ENCODE data around the gene ACTR8.
A peak's percentile ranks its signal among the peaks of the same experiment; 100 is the strongest.

Gene ACTR8

DNA sequence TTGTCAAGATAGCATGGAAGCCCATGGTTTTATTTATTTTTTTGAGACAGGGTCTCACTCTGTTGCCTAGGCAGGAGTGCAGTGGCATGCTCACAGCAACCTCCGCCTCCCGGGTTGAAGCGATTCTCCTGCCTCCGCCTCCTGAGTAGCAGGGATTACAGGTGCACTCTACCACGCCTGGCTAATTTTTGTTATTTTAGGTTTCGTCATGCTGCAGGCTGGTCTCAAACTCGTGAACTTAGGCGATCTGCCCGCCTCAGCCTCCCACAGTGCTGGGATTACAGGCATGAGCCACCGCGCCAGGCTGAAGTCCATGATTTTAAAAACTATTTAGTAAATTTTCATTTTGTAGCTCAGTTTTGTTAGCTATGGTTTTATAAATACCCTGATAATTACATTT lies 2.7 kb upstream of the ACTR8 start:
- DNase-seq: no peak
- Histone ChIP-seq H3K36me3 (peaks cover 58% of the 10 kb centered on the region), H3K27ac (no peak overlapping the region), H3K4me3 (ENCODE audit: low read depth, low read length) (no peak overlapping the region), H3K9me3 (ENCODE audit: severe bottlenecking) (no peaks in the 10 kb centered on the region), H3K27me3 (ENCODE audit: insufficient read depth, low read depth, severe bottlenecking) (no peaks in the 10 kb centered on the region)
- TF ChIP-seq, protein P1, sequence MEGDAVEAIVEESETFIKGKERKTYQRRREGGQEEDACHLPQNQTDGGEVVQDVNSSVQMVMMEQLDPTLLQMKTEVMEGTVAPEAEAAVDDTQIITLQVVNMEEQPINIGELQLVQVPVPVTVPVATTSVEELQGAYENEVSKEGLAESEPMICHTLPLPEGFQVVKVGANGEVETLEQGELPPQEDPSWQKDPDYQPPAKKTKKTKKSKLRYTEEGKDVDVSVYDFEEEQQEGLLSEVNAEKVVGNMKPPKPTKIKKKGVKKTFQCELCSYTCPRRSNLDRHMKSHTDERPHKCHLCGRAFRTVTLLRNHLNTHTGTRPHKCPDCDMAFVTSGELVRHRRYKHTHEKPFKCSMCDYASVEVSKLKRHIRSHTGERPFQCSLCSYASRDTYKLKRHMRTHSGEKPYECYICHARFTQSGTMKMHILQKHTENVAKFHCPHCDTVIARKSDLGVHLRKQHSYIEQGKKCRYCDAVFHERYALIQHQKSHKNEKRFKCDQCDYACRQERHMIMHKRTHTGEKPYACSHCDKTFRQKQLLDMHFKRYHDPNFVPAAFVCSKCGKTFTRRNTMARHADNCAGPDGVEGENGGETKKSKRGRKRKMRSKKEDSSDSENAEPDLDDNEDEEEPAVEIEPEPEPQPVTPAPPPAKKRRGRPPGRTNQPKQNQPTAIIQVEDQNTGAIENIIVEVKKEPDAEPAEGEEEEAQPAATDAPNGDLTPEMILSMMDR (IDR thresholded peaks at IDR 0.05; ENCODE audit: low read depth, low read length): no peak

DNA sequence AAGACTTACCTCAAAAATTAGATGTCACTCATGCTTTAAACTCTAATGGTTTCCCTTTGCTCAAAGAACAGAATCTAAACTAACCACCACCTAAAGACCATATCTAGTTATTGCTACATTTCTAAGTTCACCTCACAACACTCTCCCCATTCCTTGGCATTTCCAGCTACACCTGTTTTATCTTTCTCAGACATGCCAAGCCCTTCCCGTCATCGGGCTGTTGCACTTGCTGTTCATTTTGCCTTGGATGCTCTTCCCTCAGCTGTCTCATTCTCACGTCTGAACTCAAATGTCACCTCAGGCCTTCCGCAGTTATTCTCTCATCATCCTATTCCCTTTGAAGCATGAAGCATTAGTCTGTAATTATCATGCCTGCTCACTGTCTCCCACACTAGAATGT lies 1.1 kb upstream of the ACTR8 start:
- Histone ChIP-seq H3K27me3 (ENCODE audit: insufficient read depth, low read depth, severe bottlenecking) (no peaks in the 10 kb centered on the region), H3K4me3 (ENCODE audit: low read depth, low read length) (no peak overlapping the region), H3K27ac (no peak overlapping the region), H3K9me3 (ENCODE audit: severe bottlenecking) (no peaks in the 10 kb centered on the region), H3K36me3 (peaks cover 63% of the 10 kb centered on the region)
- TF ChIP-seq, protein P1 (IDR thresholded peaks at IDR 0.05; ENCODE audit: low read depth, low read length): no peak
- no peak for DNase-seq

DNA sequence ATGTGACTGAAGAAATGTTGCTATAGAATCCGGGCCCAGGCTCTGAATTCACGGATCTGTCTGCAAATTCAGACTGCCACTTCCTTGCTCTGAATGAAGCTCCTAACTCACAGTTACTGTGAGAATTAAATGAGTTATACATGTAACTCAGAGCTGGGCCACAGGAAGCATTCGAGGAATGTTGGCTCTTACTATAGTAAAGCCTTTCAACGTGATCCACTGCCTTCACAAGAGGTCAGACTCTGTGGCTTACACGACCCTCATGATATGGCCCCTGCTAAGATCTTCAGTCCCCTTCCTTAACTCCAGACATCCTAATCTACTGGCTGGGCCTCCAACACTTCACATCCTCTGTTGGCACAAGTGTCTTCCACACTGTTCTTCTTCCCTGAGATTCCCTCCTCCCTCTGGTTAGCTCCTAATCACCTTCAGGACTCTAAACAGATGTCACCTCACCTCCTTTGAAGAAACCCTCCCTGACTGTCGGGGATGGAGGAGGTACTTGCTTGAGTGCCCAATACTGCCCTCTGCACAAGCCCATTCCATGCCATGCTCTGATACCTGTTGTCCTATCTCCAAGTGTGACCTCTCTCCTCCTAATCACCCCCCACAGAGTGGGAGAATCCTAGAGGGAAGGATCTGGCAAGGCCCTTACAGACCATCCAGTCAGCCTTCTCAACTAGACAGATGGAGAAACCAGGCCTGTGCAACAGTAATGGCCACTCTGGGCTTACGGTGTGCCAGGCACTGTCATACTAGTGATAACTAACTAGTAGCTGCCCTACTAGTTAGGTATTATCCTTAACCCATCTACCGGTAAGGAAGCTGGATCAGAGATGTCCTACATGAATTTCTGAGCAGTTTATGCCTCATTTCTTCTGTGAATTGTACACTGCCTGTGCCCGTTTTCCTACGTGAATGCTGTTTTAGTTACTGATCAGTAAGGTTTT lies 1.3 kb downstream of the ACTR8 start:
- H3K4me3 ChIP-seq (ENCODE audit: low read depth, low read length): peak overlapping the region; percentile 47
- TF ChIP-seq, protein P1 (IDR thresholded peaks at IDR 0.05; ENCODE audit: low read depth, low read length): no peak
- H3K36me3 ChIP-seq: peaks cover 65% of the 10 kb centered on the region
- no peaks in the 10 kb centered on the region for H3K9me3 ChIP-seq (ENCODE audit: severe bottlenecking)
- no peaks in the 10 kb centered on the region for H3K27me3 ChIP-seq (ENCODE audit: insufficient read depth, low read depth, severe bottlenecking)
- no peak for DNase-seq
- peak overlapping the region; percentile 92 for H3K27ac ChIP-seq

DNA sequence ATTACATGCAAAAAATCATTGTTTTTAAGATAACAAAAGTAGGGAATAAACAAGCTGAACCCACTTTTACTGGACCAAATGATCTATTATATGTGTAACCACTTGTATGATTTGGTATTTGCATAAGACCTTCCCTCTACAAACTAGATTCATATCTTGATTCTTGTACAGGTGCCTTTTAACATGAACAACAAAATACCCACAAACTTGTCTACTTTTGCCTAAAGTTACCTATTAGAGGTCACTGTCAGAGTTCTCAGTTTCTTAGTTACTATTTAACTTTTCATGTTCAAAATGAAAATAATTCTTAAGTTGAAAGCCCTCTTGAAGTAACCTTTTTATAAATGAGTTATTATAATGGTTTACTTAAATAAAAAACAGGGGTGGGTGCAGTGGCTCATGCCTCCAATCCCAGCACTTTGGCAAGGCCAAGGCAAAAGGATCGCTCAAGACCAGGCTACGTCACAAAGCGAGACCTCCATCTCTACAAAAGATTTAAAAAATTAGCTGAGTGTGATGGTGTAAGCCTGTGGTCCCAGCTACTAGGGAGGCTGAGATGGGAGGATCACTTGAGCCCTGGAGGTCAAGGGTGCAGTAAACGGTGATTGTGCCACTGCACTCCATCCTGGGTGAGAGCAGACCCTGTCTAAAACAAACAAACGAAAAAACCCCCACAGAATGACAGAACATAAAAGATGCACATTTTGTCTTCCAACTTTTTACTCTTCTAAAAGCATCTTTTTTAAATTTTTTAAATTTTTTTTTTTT lies 16.0 kb downstream of the ACTR8 start:
- DNase-seq: no peak
- H3K27me3 ChIP-seq (ENCODE audit: insufficient read depth, low read depth, severe bottlenecking): no peaks in the 10 kb centered on the region
- peaks cover 2% of the 10 kb centered on the region for H3K9me3 ChIP-seq (ENCODE audit: severe bottlenecking)
- TF ChIP-seq, protein P1 (IDR thresholded peaks at IDR 0.05; ENCODE audit: low read depth, low read length): no peak
- H3K27ac ChIP-seq: no peak overlapping the region
- peaks cover 56% of the 10 kb centered on the region for H3K36me3 ChIP-seq
- H3K4me3 ChIP-seq (ENCODE audit: low read depth, low read length): no peak overlapping the region

DNA sequence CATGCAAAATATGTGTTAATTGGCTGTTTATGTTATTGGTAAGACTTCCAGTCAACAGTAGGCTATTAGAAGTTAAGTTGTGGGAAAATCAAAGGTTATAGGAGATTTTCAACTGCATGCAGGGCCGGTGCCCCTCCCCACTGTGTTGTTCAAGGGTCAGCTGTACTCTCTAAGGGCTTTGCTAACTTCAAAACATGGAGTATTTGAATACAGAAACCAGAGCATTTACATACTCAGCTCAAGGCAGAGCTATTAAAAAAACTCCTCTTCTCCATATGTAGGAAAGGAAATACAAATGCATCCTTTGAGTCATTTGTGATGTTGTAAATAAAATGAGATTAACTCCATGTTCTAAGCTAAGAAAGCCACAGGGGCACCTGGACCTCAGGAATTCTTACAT lies 18.8 kb downstream of the ACTR8 start:
- Histone ChIP-seq H3K27ac (no peak overlapping the region), H3K36me3 (peaks cover 42% of the 10 kb centered on the region), H3K27me3 (ENCODE audit: insufficient read depth, low read depth, severe bottlenecking) (no peaks in the 10 kb centered on the region), H3K9me3 (ENCODE audit: severe bottlenecking) (peaks cover 2% of the 10 kb centered on the region), H3K4me3 (ENCODE audit: low read depth, low read length) (no peak overlapping the region)
- no peak for DNase-seq
- TF ChIP-seq, protein P1 (IDR thresholded peaks at IDR 0.05; ENCODE audit: low read depth, low read length): no peak

All from WERI-Rb-1 (cell line).